ENCODE measurements around the gene NRG3.

- TF ChIP-seq, protein P1, sequence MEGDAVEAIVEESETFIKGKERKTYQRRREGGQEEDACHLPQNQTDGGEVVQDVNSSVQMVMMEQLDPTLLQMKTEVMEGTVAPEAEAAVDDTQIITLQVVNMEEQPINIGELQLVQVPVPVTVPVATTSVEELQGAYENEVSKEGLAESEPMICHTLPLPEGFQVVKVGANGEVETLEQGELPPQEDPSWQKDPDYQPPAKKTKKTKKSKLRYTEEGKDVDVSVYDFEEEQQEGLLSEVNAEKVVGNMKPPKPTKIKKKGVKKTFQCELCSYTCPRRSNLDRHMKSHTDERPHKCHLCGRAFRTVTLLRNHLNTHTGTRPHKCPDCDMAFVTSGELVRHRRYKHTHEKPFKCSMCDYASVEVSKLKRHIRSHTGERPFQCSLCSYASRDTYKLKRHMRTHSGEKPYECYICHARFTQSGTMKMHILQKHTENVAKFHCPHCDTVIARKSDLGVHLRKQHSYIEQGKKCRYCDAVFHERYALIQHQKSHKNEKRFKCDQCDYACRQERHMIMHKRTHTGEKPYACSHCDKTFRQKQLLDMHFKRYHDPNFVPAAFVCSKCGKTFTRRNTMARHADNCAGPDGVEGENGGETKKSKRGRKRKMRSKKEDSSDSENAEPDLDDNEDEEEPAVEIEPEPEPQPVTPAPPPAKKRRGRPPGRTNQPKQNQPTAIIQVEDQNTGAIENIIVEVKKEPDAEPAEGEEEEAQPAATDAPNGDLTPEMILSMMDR (IDR thresholded peaks at IDR 0.05) = no peak
- no peak for TF ChIP-seq POLR2A (IDR thresholded peaks at IDR 0.05)
Measured at GRCh38 chr10:82645221-82645620, 770.2 kb downstream of the NRG3 start.
